Fibroblast of skin of left quadriceps (primary cell): Measurements from ENCODE around the gene NAPSA.
"Not testable (repeated sequence)": the region's sequence is repeated elsewhere in the genome, so short reads cannot be mapped to it uniquely, and the experiment has no call there.

Experiments used
- DNase-seq, 2 experiments: peaks; one replicate each; pipeline ENCODE4 v3.0.0-alpha.2; 2013; ENCODE audit warnings: low read depth in 2 of 2

Gene NAPSA

GRCh38 chr19:50365434-50366306 is at the start of gene NAPSA:
TSS of gene NAPSA (minus strand) at chr19:50365639. CDS start at chr19:50365621, 18 bp downstream.
- DNase-seq: no peak

- no peak for DNase-seq
Observed at GRCh38 chr19:50413531-50413930, 48.1 kb upstream of the NAPSA start.

- no peak for DNase-seq
Observed at GRCh38 chr19:50413096-50413495, 47.7 kb upstream of the NAPSA start.

DNA sequence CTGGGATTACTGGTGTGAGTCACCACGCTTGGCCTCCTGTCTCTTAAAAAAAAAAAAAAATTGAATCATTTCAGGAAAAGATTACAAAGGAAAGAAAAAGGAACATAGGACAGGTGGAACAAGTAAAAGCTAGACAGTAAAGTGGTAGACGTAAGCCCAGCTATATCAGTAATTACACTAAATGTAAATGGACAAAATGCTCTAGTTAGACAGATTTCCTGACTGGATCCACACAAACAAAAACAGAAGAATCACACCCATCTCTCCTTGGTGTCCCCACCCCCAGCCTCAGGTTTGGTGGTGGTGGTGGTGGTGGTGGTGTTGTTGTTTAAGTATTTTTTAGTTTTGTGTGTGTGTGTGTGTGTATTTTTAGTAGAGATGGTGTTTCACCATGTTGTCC is 47.0 kb upstream of the NAPSA start:
- DNase-seq: no peak

- DNase-seq: no peak
Observed at GRCh38 chr19:50410109-50410508, 44.7 kb upstream of the NAPSA start.

DNA sequence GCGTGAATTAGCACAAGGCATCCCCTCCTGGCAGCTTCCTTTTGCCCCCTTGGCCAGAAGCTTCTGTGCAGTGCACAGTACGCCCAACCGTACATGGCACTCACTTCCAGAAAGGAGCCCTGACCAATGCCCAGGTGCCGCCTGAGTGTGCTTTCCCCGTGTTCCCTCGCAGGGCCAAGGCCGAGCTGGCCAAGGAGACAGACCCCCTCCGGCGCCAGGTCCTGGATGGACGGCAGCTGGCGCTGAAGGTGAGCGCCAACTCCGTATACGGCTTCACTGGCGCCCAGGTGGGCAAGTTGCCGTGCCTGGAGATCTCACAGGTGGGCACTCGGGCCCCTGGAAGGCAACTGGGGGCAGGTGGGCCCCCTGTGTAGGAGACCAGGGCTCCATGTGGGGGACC is 43.9 kb upstream of the NAPSA start:
- DNase-seq: no peak

- DNase-seq: no peak
Observed at GRCh38 chr19:50406829-50407228, 41.4 kb upstream of the NAPSA start.

GRCh38 chr19:50406156-50406820 is 40.8 kb upstream of the NAPSA start:
- DNase-seq: no peak

GRCh38 chr19:50402544-50403301 is 37.3 kb upstream of the NAPSA start:
- no peak for DNase-seq

DNA sequence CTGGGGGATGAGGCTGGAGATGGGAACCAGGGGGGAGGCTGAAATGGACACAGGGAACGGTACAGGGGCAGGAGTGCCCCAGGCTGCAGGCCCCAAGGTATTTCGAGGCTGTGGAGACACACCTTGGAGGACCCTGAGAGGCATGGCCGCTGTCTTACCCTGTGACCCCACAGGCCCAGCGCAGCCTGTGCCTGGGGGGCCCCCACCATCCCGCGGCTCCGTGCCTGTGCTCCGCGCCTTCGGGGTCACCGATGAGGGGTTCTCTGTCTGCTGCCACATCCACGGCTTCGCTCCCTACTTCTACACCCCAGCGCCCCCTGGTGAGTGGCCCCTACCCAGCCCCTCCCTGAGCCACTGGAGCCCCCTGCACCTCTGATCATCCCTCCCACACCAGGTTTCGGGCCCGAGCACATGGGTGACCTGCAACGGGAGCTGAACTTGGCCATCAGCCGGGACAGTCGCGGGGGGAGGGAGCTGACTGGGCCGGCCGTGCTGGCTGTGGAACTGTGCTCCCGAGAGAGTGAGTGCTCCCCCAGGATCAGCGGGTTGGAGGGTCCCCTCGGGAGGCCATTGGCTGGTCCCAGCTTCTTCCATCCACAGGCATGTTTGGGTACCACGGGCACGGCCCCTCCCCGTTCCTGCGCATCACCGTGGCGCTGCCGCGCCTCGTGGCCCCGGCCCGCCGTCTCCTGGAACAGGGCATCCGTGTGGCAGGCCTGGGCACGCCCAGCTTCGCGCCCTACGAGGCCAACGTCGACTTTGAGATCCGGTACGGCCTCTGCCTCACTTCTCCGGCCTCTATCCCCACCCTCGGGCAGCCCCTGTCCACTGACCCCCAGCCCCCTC is 36.4 kb upstream of the NAPSA start:
- DNase-seq: no peak

- DNase-seq: no peak
Observed at GRCh38 chr19:50399368-50399745, 33.9 kb upstream of the NAPSA start.

GRCh38 chr19:50398675-50399367 is 33.4 kb upstream of the NAPSA start:
- no peak for DNase-seq

GRCh38 chr19:50394017-50394416 is 28.6 kb upstream of the NAPSA start:
- DNase-seq: no peak

DNA sequence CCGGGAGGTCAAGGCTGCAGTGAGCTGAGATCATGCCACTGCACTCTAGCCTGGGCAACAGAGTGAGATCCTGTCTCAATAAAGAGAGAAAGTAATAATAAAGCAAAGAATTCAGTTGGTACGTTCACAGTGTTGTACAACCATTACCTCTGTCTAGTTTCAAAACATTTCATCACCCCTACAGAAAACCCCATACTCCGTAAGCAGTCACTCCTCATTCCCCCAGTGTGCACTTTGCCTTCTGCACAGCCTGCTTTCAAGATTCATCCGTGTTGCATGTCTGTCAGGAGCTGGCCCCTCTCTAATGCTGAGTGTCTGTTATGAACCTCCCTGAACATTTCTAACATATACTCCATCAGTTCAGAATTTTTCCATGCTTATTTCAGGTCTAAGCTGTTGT is 28.1 kb upstream of the NAPSA start:
- no peak for DNase-seq

DNA sequence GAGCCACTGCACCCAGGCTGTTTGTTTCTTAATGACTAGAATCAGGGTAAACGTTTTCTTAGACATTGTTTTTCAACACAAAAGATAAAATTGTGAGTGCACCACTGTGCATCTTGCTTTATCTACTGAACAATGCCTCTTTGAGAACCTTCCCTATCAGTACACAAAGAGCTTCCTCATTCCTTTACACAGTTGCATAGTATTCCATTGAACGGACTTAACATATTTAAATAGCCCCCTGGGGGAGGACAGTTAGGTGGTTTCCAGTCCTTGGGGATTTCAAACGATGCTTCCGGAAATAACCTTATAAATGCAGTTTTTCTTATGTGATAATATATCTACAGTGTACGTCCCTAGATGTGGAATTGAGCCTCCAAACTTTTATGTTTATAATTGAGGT is 27.3 kb upstream of the NAPSA start:
- no peak for DNase-seq

DNA sequence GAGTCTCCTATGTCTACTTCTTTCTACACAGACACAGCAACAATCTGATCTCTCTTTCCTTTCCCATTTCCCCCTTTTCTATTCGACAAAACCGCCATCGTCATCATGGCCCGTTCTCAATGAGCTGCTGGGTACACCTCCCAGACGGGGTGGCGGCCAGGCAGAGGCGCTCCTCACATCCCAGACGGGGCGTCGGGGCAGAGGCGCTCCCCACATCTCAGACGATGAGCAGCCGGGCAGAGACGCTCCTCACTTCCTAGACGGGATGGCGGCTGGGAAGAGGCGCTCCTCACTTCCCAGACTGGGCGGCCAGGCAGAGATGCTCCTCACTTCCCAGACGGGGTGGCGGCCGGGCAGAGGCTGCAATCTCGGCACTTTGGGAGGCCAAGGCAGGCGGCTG is 25.5 kb upstream of the NAPSA start:
- not testable (repeated sequence) for DNase-seq

GRCh38 chr19:50390295-50390694 is 24.9 kb upstream of the NAPSA start:
- DNase-seq: not testable (repeated sequence)

GRCh38 chr19:50387868-50388245 is 22.4 kb upstream of the NAPSA start:
- no peak for DNase-seq

DNA sequence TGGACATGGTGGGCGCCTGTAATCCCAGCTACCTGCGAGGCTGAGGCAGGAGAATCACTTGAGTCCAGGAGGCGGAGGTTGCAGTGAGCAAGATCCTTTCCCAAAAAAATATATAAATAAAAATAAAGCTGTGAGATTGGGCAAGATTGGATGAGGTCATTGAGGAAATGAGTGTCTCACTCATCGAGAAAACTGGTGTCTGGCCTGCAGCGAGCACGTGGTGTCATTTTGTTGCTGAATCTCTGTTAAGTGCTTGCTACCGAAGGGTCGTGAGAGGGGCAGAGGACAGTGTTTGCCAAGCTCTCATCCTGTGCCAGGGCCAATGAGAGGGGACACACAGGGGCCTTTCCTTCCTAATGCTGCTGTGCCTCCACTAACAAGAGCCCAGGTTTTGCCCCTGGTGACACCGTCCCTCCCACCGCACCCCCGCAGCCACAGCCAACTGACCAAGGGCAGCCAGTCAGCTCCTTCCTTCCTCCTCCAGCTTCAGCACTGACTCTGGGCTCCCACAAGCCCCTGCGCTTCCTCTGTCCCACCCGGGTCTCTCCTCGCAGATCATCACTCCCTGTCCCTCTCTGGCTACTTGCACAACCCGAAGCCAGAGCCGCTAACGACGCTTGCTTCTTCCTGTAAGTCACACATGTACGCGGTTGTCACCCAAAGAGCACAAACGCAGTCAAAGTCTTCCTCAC is 21.9 kb upstream of the NAPSA start:
- DNase-seq: no peak
